DOHH2 (cell line): ENCODE results near the gene RPS6KA3.

Experiments used
- H3F3A ChIP-seq: fragments of 200-600 bp; sonication (generic), shearing (Covaris generic); 2 replicates; pipeline ENCODE4 v1.6.0; 2016; ENCODE audit warnings: antibody characterized with exemption, mild to moderate bottlenecking; ENCODE audit not compliant: control insufficient read depth, insufficient read depth
- H3K27ac ChIP-seq: fragments of 200-600 bp; sonication (generic); 2 replicates; pipeline ENCODE4 v1.5.1; 2014; ENCODE audit warnings: low read depth, mild to moderate bottlenecking, low read length, moderate library complexity
- H3K27me3 ChIP-seq: fragments of 200-600 bp; sonication (generic); 2 replicates; pipeline ENCODE4 v1.6.1; 2014; ENCODE audit warnings: mild to moderate bottlenecking, low read length, mixed read lengths; ENCODE audit not compliant: control insufficient read depth
- H3K36me3 ChIP-seq: fragments of 200-600 bp; sonication (generic); 2 replicates; pipeline ENCODE4 v1.6.1; 2014; ENCODE audit warnings: mild to moderate bottlenecking, low read length, moderate library complexity, mixed read lengths; ENCODE audit not compliant: control insufficient read depth
- H3K4me1 ChIP-seq: fragments of 200-600 bp; sonication (generic); 2 replicates; pipeline ENCODE4 v1.6.1; 2014; ENCODE audit warnings: mild to moderate bottlenecking, low read length, mixed read lengths; ENCODE audit not compliant: control insufficient read depth
- H3K4me2 ChIP-seq: fragments of 200-600 bp; sonication (generic); 2 replicates; pipeline ENCODE4 v1.6.0; 2014; ENCODE audit warnings: mild to moderate bottlenecking, low read length, moderate library complexity
- H3K4me3 ChIP-seq: fragments of 200-600 bp; sonication (generic); 2 replicates; pipeline ENCODE4 v1.5.1; 2014; ENCODE audit warnings: mild to moderate bottlenecking, low read length, mixed read lengths
- H3K79me2 ChIP-seq: fragments of 200-600 bp; sonication (generic); 2 replicates; pipeline ENCODE4 v1.6.1; 2014; ENCODE audit warnings: mild to moderate bottlenecking, low read length, mixed read lengths; ENCODE audit not compliant: control insufficient read depth
- H3K9me2 ChIP-seq: fragments of 200-600 bp; sonication (generic); replicated peaks from 2 replicates; pipeline ENCODE4 v1.6.1; 2014; ENCODE audit warnings: mild to moderate bottlenecking, low read length, mixed read lengths; ENCODE audit not compliant: control insufficient read depth
- H3K9me3 ChIP-seq: fragments of 200-600 bp; sonication (generic); 2 replicates; pipeline ENCODE4 v1.6.1; 2014; ENCODE audit warnings: antibody characterized with exemption, low read length, mixed read lengths; ENCODE audit not compliant: control insufficient read depth, insufficient read depth
- H4K20me1 ChIP-seq: fragments of 200-600 bp; sonication (generic); 2 replicates; pipeline ENCODE4 v1.6.0; 2014; ENCODE audit warnings: low read depth, mild to moderate bottlenecking, antibody characterized with exemption, low read length, moderate library complexity; ENCODE audit not compliant: control insufficient read depth, insufficient read depth
- EZH2phosphoT487 ChIP-seq: fragments of 200-600 bp; sonication (generic); IDR thresholded peaks from 2 replicates; pipeline ENCODE4 v1.6.1; 2017; ENCODE audit warnings: borderline replicate concordance, mild to moderate bottlenecking, antibody characterized with exemption, low read length, moderate library complexity, mixed read lengths
- TF ChIP-seq, protein P1 (sequence below): fragments of 200-600 bp; sonication (generic); IDR thresholded peaks from one replicate; pipeline ENCODE4 v1.5.1; 2014; ENCODE audit warnings: antibody characterized with exemption, mild to moderate bottlenecking, low read depth, low read length; ENCODE audit not compliant: poor library complexity, severe bottlenecking

Gene RPS6KA3

DNA sequence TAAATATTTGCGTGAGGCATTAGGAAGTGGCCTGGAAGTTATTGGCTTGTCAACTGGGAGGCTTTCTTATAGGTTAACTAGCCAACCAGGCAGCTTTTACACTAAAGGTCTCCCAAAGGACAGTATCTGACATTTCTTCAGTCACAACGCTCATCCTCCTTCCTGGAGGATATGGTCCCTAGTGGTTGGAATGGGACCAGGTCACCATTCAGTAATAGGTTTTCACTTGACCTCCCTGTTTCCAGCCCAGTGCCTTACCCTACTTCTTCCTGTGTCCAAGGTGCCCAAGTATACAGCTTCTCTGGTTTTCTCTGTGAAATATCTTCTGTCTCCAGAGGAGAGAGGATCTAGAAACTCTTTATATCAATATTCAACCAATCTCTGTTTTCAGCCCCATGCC is 38.5 kb downstream of the RPS6KA3 start:
- H3K9me2 ChIP-seq = no peaks in the 10 kb centered on the region
- no peaks in the 10 kb centered on the region for H3K4me1 ChIP-seq
- H4K20me1 ChIP-seq = no peaks in the 10 kb centered on the region
- H3K4me3 ChIP-seq = no peak overlapping the region
- no peaks in the 10 kb centered on the region for H3F3A ChIP-seq
- no peak overlapping the region for H3K27ac ChIP-seq
- peaks cover 3% of the 10 kb centered on the region; the same call in 1 of the 2 replicates for H3K36me3 ChIP-seq
- TF ChIP-seq, protein P1, sequence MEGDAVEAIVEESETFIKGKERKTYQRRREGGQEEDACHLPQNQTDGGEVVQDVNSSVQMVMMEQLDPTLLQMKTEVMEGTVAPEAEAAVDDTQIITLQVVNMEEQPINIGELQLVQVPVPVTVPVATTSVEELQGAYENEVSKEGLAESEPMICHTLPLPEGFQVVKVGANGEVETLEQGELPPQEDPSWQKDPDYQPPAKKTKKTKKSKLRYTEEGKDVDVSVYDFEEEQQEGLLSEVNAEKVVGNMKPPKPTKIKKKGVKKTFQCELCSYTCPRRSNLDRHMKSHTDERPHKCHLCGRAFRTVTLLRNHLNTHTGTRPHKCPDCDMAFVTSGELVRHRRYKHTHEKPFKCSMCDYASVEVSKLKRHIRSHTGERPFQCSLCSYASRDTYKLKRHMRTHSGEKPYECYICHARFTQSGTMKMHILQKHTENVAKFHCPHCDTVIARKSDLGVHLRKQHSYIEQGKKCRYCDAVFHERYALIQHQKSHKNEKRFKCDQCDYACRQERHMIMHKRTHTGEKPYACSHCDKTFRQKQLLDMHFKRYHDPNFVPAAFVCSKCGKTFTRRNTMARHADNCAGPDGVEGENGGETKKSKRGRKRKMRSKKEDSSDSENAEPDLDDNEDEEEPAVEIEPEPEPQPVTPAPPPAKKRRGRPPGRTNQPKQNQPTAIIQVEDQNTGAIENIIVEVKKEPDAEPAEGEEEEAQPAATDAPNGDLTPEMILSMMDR = no peak
- TF ChIP-seq EZH2phosphoT487 = no peak
- H3K79me2 ChIP-seq = no peaks in the 10 kb centered on the region
- no peaks in the 10 kb centered on the region for H3K27me3 ChIP-seq
- H3K4me2 ChIP-seq = no peak overlapping the region
- no peaks in the 10 kb centered on the region for H3K9me3 ChIP-seq

DNA sequence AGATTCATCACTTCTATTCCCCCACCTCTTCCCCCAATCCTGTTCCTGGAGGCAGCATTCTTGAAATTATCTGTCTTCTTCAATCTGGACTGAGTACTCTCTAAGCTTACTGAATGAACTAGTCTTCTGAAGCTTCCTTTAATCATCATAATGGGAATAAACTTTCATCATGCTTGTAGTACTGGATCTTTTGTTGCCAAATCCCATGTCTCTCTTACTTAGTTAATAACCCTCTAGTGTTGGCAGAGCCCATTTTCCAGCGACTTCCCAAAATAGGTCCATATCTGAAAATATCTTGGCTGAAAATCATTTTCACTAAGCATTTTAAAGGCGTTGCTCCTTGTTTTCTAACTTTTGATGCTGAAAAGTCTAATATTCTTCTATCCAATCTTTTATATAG is 39.6 kb downstream of the RPS6KA3 start:
- Histone ChIP-seq H3K4me2 (no peak overlapping the region), H4K20me1 (no peaks in the 10 kb centered on the region), H3K4me1 (no peaks in the 10 kb centered on the region), H3K79me2 (no peaks in the 10 kb centered on the region), H3K36me3 (no peaks in the 10 kb centered on the region; the same call in 1 of the 2 replicates), H3K27ac (no peak overlapping the region), H3K4me3 (no peak overlapping the region), H3K9me2 (no peaks in the 10 kb centered on the region), H3K27me3 (no peaks in the 10 kb centered on the region), H3F3A (no peaks in the 10 kb centered on the region), H3K9me3 (no peaks in the 10 kb centered on the region)
- TF ChIP-seq, protein P1 = no peak
- TF ChIP-seq EZH2phosphoT487 = no peak

DNA sequence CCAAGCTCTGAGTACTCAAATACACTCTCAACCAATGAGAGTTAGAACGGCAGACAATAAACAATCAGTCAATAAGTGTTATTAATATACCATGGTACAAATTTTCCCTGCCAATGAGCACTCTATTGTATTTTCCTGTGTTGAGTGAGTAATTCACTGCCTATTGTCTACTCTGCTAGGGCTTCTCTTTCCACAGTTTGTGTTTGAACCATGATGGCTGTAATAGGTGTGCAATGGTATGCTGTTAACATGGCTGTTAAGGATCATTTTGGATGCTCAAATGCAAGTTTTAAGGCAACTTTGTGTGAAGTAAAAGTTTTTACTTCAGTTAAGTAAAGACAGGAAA is 41.2 kb downstream of the RPS6KA3 start:
- no peaks in the 10 kb centered on the region for H4K20me1 ChIP-seq
- TF ChIP-seq EZH2phosphoT487 = no peak
- no peak overlapping the region for H3K4me2 ChIP-seq
- H3K9me2 ChIP-seq = no peaks in the 10 kb centered on the region
- no peaks in the 10 kb centered on the region for H3K9me3 ChIP-seq
- no peaks in the 10 kb centered on the region for H3K79me2 ChIP-seq
- H3K4me1 ChIP-seq = no peaks in the 10 kb centered on the region
- H3K27me3 ChIP-seq = no peaks in the 10 kb centered on the region
- no peak overlapping the region for H3K27ac ChIP-seq
- no peaks in the 10 kb centered on the region for H3F3A ChIP-seq
- H3K36me3 ChIP-seq = no peaks in the 10 kb centered on the region; the same call in 1 of the 2 replicates
- no peak overlapping the region for H3K4me3 ChIP-seq

DNA sequence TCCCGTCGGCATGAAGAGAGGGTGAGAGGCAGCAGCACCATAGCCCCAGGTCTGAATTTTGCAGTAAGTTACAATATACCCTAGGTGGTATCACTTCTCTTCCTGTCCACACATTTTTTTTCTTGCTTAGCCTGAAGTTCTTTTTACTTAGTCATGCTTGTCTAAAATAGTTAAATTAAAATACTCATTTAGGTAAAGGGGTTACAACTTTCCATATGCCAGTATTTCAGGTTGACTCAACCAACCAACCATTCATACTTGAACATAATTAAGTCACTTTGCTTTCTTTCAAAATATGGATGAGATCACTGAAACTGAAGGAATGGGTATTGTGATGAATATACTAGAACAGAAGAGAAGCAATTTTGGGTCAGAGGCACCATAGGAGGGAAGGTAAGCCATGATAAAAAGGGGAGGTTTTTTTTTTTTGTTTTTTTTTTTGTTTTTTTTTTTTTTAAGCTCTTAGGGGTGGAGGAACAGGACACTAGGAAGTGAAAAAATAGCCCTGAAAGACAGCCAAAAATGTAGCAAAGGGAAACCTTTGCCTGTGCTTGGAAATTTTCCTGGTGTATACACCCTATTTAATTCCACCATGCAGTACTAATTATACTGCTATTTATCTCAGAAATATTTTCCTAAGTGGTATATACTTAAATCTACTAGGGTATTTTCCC is 41.8 kb downstream of the RPS6KA3 start:
- Histone ChIP-seq H3K27ac (no peak overlapping the region), H3K27me3 (no peaks in the 10 kb centered on the region), H3K4me3 (no peak overlapping the region), H3K4me1 (no peaks in the 10 kb centered on the region), H3K79me2 (no peaks in the 10 kb centered on the region), H3K9me2 (no peaks in the 10 kb centered on the region), H3F3A (no peaks in the 10 kb centered on the region), H3K9me3 (no peaks in the 10 kb centered on the region), H4K20me1 (no peaks in the 10 kb centered on the region), H3K36me3 (no peaks in the 10 kb centered on the region; the same call in 1 of the 2 replicates), H3K4me2 (no peak overlapping the region)
- no peak for TF ChIP-seq EZH2phosphoT487
- TF ChIP-seq, protein P1 = no peak
